Adrenal gland (tissue), 12 donors: ENCODE data around the gene INSRR. TPM values are rescaled to one million over a fixed set of nuclear protein-coding genes. Genes with fewer than 3 reads are reported as not detected.
A peak's percentile ranks its signal among the peaks of the same experiment; 100 is the strongest.

Source experiments
- DNase-seq, 7 donors: peaks; one replicate each; pipeline ENCODE4 v3.0.0-alpha.2; 2019 to 2020
- H3K27ac ChIP-seq, 5 donors: fragments of 200-600 bp; sonication (generic) in 4 of 5; 1 replicate in 3 of 5; 2 replicates in 2 of 5; pipeline versions ENCODE4 v1.5.1 to v1.8.0; 2016 to 2020; ENCODE audit warnings: mild to moderate bottlenecking in 1 of 5
- H3K27me3 ChIP-seq: fragments of 200-600 bp; 2 replicates; pipeline ENCODE4 v1.8.0; 2021
- H3K36me3 ChIP-seq, 2 donors: fragments of 200-600 bp; replicated peaks in 1 of 2; 1 replicate in 1 of 2; 2 replicates in 1 of 2; pipeline versions ENCODE4 v1.5.1 to v1.8.0; 2018 to 2022
- H3K4me1 ChIP-seq, 2 donors: fragments of 200-600 bp; replicated peaks in 1 of 2; 1 replicate in 1 of 2; 2 replicates in 1 of 2; pipeline versions ENCODE4 v1.5.1 to v1.8.0; 2018 to 2021
- H3K4me3 ChIP-seq, 4 donors: fragments of 200-600 bp; sonication (generic) in 3 of 4; one replicate each; pipeline ENCODE4 v1.5.1; 2016 to 2018
- H3K9me3 ChIP-seq, 3 donors: fragments of 200-600 bp; sonication (generic) in 1 of 3; replicated peaks in 1 of 3; 1 replicate in 2 of 3; 2 replicates in 1 of 3; pipeline versions ENCODE4 v1.5.1 to v1.8.0; 2016 to 2021
- CTCF ChIP-seq, 6 experiments: fragments of 450-650 bp in 4 of 6; fragments of 200-600 bp in 2 of 6; sonication (generic) in 1 of 6; IDR thresholded peaks; 1 replicate in 5 of 6; 2 replicates in 1 of 6; pipeline versions ENCODE4 v1.5.1 to v1.8.0; 2016 to 2021; ENCODE audit warnings: antibody characterized with exemption in 6 of 6, mild to moderate bottlenecking in 2 of 6, moderate library complexity in 1 of 6
- POLR2A ChIP-seq, 2 donors: fragments of 450-650 bp; IDR thresholded peaks; one replicate each; pipeline ENCODE4 v1.6.1; 2017; ENCODE audit warnings: antibody characterized with exemption in 2 of 2, mild to moderate bottlenecking in 2 of 2, moderate library complexity in 1 of 2
- WGBS, 4 donors: extraction: QIAGEN DNeasy Blood & Tissue Kit in 2 of 4; methylation state at CpG; one replicate each; pipeline versions ENCODE4 v1.1.5 to v1.1.7; 2013 to 2017; 5-methylcytosine and 5-hydroxymethylcytosine counted together
- intact Hi-C, 2 donors: fragments of 100-400 bp; cut with DNase I; formaldehyde crosslinking; loops; one replicate each; pipeline versions ENCODE4 v1.14.1 to v1.15.0; 2022 to 2023
- polyA plus RNA-seq, 3 donors: library from polyadenylated mRNA; stranded (reverse); fragments of 200-250 nt in 2 of 3; fragments of 350-450 nt in 1 of 3; fragmentation: Illumina TruSeq in 1 of 3; extraction: RNeasy Lipid Tissue Mini Kit (QIAGEN cat#74804) in 1 of 3; gene quantifications; one replicate each; pipeline ENCODE4 v1.2.3, GENCODE V29; 2013 to 2014
- total RNA-seq, 9 donors: library from RNA; depleted of rRNA in 4 of 9; stranded (reverse); fragments of >200 nt in 4 of 9; fragments of 120-200 nt in 1 of 9; fragmentation: NEBNext Ultra II Directional in 1 of 9; extraction: Animal tissue kit (Norgen Biotek cat#: 25700) in 1 of 9; gene quantifications; one replicate each; pipeline versions ENCODE4 v1.1.0 to v1.2.4, GENCODE V29; 2013 to 2023
- donor health status: healthy with polysubstance abuse.
- donor health status: Bipolar disorder and iron deficiency.
- donor health status: DM: yes; HTN: yes; CAD: no.
- donor health status: DM: no; HTN: no; CAD: no.
- donor health status: DM: no; HTN: no; CAD: no.
- donor health status: DM: yes; HTN: yes; CAD: no.

The INSRR gene
- total and polyA plus RNA-seq, 12 donors: 0.04 to 8.7 (median 0.35) TPM; not detected in 2

DNA sequence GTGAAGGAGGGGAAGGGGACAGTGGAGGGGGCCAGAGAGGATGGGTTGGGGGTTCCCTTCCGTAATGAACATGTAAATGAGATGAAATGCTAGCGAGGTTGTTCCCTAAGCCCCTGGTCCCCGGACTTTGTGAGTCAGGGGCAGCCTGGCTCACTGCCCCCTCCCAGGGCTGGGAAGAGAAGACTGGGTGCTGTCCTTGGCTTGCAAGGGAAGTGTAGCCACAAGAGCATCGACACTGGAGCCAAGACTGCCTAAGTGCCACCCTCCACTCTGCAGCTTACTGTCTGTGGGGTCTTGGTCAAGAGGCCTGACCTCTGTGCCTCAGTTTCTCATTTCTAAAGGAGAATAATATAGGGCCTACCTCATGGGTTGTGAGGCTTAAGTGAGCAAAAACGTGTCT lies 35.1 kb upstream of the INSRR start:
- H3K27me3 ChIP-seq: peaks cover 8% of the 10 kb centered on the region
- no peaks in the 10 kb centered on the region for H3K36me3 ChIP-seq
- WGBS, 4 donors: 20 to 38% (median 31%) methylated on average over 5 of the region's 5 CpGs
- no peaks in the 10 kb centered on the region for H3K9me3 ChIP-seq
- peak overlapping the region in 1 of 4 donors; percentile 52 for H3K4me3 ChIP-seq
- intact Hi-C loops: loop anchor here in 1 of 2 donors (2.0 kb wide), 1 partner anchor 29 kb away; no protein-coding TSS in a partner anchor
- H3K4me1 ChIP-seq: peaks cover 0 to 33% of the 10 kb centered on the region in 2 donors
- no peak for DNase-seq
- TF ChIP-seq CTCF (IDR thresholded peaks at IDR 0.05) (no peak), POLR2A (IDR thresholded peaks at IDR 0.05) (no peak)
- H3K27ac ChIP-seq: peak overlapping the region in 4 of 5 donors; percentile 54 to 89 (median 79)

- peak within 1 kb of the TSS in 4 of 5 donors; percentile 54 to 89 (median 79) for H3K27ac ChIP-seq
- peaks cover 0 to 29% of the 10 kb centered on the region in 2 donors for H3K4me1 ChIP-seq
- 5 to 16% (median 9%) methylated on average over 20 to 60 of the region's 60 CpGs for WGBS, 4 donors
These were observed 34.4 kb upstream of the INSRR start, which contains the start of gene PEAR1 for GRCh38 chr1:156893048-156893953. Gene PEAR1 (plus strand): TSS chr1:156893718. CDS start chr1:156903927, 10,209 bp downstream.

GRCh38 chr1:156892190-156893047 lies 33.5 kb upstream of the INSRR start:
- peak overlapping the region in 4 of 5 donors; percentile 54 to 89 (median 79) for H3K27ac ChIP-seq
- peak; percentile 85 to 96 (median 92) for DNase-seq
- H3K27me3 ChIP-seq: peaks cover 8% of the 10 kb centered on the region
- no peaks in the 10 kb centered on the region for H3K9me3 ChIP-seq
- WGBS, 4 donors: 4 to 10% (median 6%) methylated on average over 43 to 48 of the region's 48 CpGs
- peaks cover 0 to 28% of the 10 kb centered on the region in 2 donors for H3K4me1 ChIP-seq
- peak overlapping the region in 1 of 4 donors; percentile 52 for H3K4me3 ChIP-seq
- intact Hi-C loops: no loop called here
- no peaks in the 10 kb centered on the region for H3K36me3 ChIP-seq
- peak; percentile 77 to 89 (median 82) for TF ChIP-seq CTCF (IDR thresholded peaks at IDR 0.05)
- no peak for TF ChIP-seq POLR2A (IDR thresholded peaks at IDR 0.05)

More at GRCh38 chr1:156893048-156893953, 34.4 kb upstream of the INSRR start, which contains the start of gene PEAR1:
- peak within 1 kb of the TSS in 1 of 4 donors; percentile 52 for H3K4me3 ChIP-seq
- intact Hi-C loops: no loop called here
- TF ChIP-seq CTCF (IDR thresholded peaks at IDR 0.05): peak in 1 of 6 experiments; percentile 8
- peak in 1 of 2 donors; percentile 15 for TF ChIP-seq POLR2A (IDR thresholded peaks at IDR 0.05)
- DNase-seq: peak in 6 of 7 donors; percentile 33 to 65 (median 44)
- H3K36me3 ChIP-seq: no peaks in the 10 kb centered on the region
- H3K27me3 ChIP-seq: peaks cover 8% of the 10 kb centered on the region
- no peaks in the 10 kb centered on the region for H3K9me3 ChIP-seq
